Ovary (tissue), 9 donors: ENCODE data around the gene ZBTB7B. TPM values are rescaled to one million over a fixed set of nuclear protein-coding genes. Genes with fewer than 3 reads are reported as not detected.

Experiments
- DNase-seq, 5 donors: peaks; one replicate each; pipeline ENCODE4 v3.0.0-alpha.2; 2019 to 2020
- H3K27ac ChIP-seq, 2 donors: fragments of 200-600 bp; one replicate each; pipeline versions ENCODE4 v1.5.1 to v1.8.0; 2019 to 2022
- H3K27me3 ChIP-seq: fragments of 200-600 bp; one replicate; pipeline ENCODE4 v1.8.0; 2022
- H3K36me3 ChIP-seq: fragments of 200-600 bp; sonication (generic); one replicate; pipeline ENCODE4 v1.5.1; 2019
- H3K4me1 ChIP-seq: one replicate; pipeline ENCODE4 v1.8.1; 2013; ENCODE audit warnings: mild to moderate bottlenecking, moderate library complexity; ENCODE audit not compliant: insufficient read depth
- H3K4me3 ChIP-seq: fragments of 200-600 bp; sonication (generic); one replicate; pipeline ENCODE4 v1.5.1; 2017
- H3K9me3 ChIP-seq, 2 donors: fragments of 200-600 bp in 1 of 2; sonication (generic) in 1 of 2; one replicate each; pipeline versions ENCODE4 v1.5.1 to v1.8.1; 2013 to 2019; ENCODE audit warnings: mild to moderate bottlenecking in 1 of 2, moderate library complexity in 1 of 2
- EP300 ChIP-seq: sonication (generic); formaldehyde crosslinking; IDR thresholded peaks from one replicate; pipeline ENCODE4 v1.6.1; 2017; ENCODE audit warnings: antibody characterized with exemption
- POLR2A ChIP-seq: fragments of 450-650 bp; IDR thresholded peaks from one replicate; pipeline ENCODE4 v1.6.1; 2017; ENCODE audit warnings: antibody characterized with exemption, mild to moderate bottlenecking, moderate library complexity
- WGBS, 3 donors: extraction: QIAGEN DNeasy Blood & Tissue Kit in 1 of 3; methylation state at CpG; one replicate each; pipeline versions ENCODE4 v1.1.5 to v1.1.7; 2013 to 2017; 5-methylcytosine and 5-hydroxymethylcytosine counted together
- intact Hi-C, 4 donors: fragments of 100-400 bp; cut with DNase I; formaldehyde crosslinking; loops; one replicate each; pipeline versions ENCODE4 v1.11.0 to v1.15.1; 2022 to 2023
- polyA plus RNA-seq, 2 donors: library from polyadenylated mRNA; stranded (reverse); fragments of 200-250 nt in 1 of 2; fragments of 350-450 nt in 1 of 2; fragmentation: Illumina TruSeq in 1 of 2; extraction: RNeasy Lipid Tissue Mini Kit (QIAGEN cat#74804) in 1 of 2; gene quantifications; one replicate each; pipeline ENCODE4 v1.2.3, GENCODE V29; 2013 to 2014
- total RNA-seq, 7 donors: library from RNA; depleted of rRNA in 2 of 7; stranded (reverse); fragments of >200 nt in 2 of 7; fragmentation: NEBNext Ultra II Directional in 3 of 7; extraction: Animal tissue kit (Norgen Biotek cat#: 25700) in 3 of 7; gene quantifications; one replicate each; pipeline versions ENCODE4 v1.1.0 to v1.2.4, GENCODE V29; 2016 to 2023
- TF ChIP-seq, protein P1 (sequence below), 3 donors: fragments of 450-650 bp in 2 of 3; fragments of 200-600 bp in 1 of 3; IDR thresholded peaks; one replicate each; pipeline versions ENCODE4 v1.5.1 to v1.8.0; 2016 to 2022; ENCODE audit warnings: antibody characterized with exemption in 3 of 3, mild to moderate bottlenecking in 1 of 3
- donor health status: DM: no; HTN: no; CAD: no; lungs with moderate emphysema.
- donor health status: DM: no; HTN: no; CAD: no.
- donor health status: Bipolar disorder and iron deficiency.
- donor health status: DM: yes; HTN: yes; CAD: no.
- donor health status: DM: no; HTN: no; CAD: no.
- donor health status: DM: yes; HTN: yes; CAD: no.

The ZBTB7B gene
- total and polyA plus RNA-seq, 9 donors = 3.6 to 45.5 (median 28.9) TPM

GRCh38 chr1:154998201-154998780 lies 4.3 kb upstream of the ZBTB7B start:
- Histone ChIP-seq H3K4me1 (no peaks in the 10 kb centered on the region), H3K4me3 (no peak overlapping the region), H3K27ac (peak overlapping the region in 1 of 2 donors; percentile 94), H3K36me3 (no peaks in the 10 kb centered on the region), H3K27me3 (no peaks in the 10 kb centered on the region), H3K9me3 (no peaks in the 10 kb centered on the region)
- 64 to 73% (median 69%) methylated on average over 16 of the region's 16 CpGs for WGBS, 3 donors
- TF ChIP-seq EP300 = no peak
- no peak for TF ChIP-seq POLR2A
- TF ChIP-seq, protein P1, sequence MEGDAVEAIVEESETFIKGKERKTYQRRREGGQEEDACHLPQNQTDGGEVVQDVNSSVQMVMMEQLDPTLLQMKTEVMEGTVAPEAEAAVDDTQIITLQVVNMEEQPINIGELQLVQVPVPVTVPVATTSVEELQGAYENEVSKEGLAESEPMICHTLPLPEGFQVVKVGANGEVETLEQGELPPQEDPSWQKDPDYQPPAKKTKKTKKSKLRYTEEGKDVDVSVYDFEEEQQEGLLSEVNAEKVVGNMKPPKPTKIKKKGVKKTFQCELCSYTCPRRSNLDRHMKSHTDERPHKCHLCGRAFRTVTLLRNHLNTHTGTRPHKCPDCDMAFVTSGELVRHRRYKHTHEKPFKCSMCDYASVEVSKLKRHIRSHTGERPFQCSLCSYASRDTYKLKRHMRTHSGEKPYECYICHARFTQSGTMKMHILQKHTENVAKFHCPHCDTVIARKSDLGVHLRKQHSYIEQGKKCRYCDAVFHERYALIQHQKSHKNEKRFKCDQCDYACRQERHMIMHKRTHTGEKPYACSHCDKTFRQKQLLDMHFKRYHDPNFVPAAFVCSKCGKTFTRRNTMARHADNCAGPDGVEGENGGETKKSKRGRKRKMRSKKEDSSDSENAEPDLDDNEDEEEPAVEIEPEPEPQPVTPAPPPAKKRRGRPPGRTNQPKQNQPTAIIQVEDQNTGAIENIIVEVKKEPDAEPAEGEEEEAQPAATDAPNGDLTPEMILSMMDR (IDR thresholded peaks at IDR 0.05) = no peak
- intact Hi-C loops = loop anchor here in 2 of 4 donors (5.0 kb wide), 1 partner anchor 36 kb away; the partner anchor contains the start of gene PYGO2 (in 2 of the 2)
- DNase-seq = peak in 1 of 5 donors; percentile 31

GRCh38 chr1:154998818-154999570 lies 3.6 kb upstream of the ZBTB7B start:
- peak; percentile 69 to 82 (median 80) for DNase-seq
- no peak for TF ChIP-seq EP300
- TF ChIP-seq, protein P1 (IDR thresholded peaks at IDR 0.05) = peak; percentile 73 to 86 (median 82)
- Histone ChIP-seq H3K27ac (peak overlapping the region; percentile 81 to 94), H3K4me1 (no peaks in the 10 kb centered on the region), H3K36me3 (no peaks in the 10 kb centered on the region), H3K9me3 (no peaks in the 10 kb centered on the region), H3K27me3 (no peaks in the 10 kb centered on the region), H3K4me3 (peak overlapping the region; percentile 82)
- intact Hi-C loops = loop anchor here in 2 of 4 donors (5.0 kb wide), 1 partner anchor 37 kb away; the partner anchor contains the start of gene PYGO2 (in 2 of the 2)
- 10 to 12% (median 11%) methylated on average over 38 to 40 of the region's 40 CpGs for WGBS, 3 donors

- TF ChIP-seq POLR2A (no peak), EP300 (no peak)
- TF ChIP-seq, protein P1 (IDR thresholded peaks at IDR 0.05) = no peak
- peaks cover 7% of the 10 kb centered on the region for H3K4me1 ChIP-seq
- WGBS, 3 donors = 1 to 2% (median 1%) methylated on average over 43 to 50 of the region's 50 CpGs
- H3K4me3 ChIP-seq = peak overlapping the region; percentile 82
- DNase-seq = peak in 3 of 5 donors; percentile 57 to 69 (median 66)
- intact Hi-C loops = loop anchor here (2.0 to 5.0 kb wide), 3 partner anchors 25 to 42 kb away; partner anchors contain the start of genes PYGO2 (in 3 of the 4), CKS1B (in 1 of the 4) and PBXIP1 (in 1 of the 4)
- H3K9me3 ChIP-seq = no peaks in the 10 kb centered on the region
- no peaks in the 10 kb centered on the region for H3K27me3 ChIP-seq
- H3K27ac ChIP-seq = peak overlapping the region; percentile 94 to 95
- H3K36me3 ChIP-seq = no peaks in the 10 kb centered on the region
Measured at GRCh38 chr1:154999571-155000410, 2.8 kb upstream of the ZBTB7B start.

DNA sequence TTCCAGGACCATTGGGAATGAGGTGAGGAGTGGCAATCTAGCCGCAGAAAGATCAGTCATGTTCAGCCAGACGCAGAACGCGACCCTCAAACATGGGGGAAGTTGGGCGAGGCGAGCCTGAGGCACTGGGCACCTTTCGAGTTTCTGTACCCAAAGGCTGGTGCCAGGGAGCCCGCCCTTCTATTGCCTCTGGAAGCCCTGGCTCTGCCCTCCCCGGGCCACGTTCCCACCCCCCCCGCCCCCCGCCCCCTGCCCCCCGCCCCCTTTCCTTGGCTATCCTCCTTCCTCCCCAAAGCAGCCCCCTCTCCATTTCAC lies 2.2 kb upstream of the ZBTB7B start:
- Histone ChIP-seq H3K36me3 (no peaks in the 10 kb centered on the region), H3K9me3 (no peaks in the 10 kb centered on the region), H3K27me3 (no peaks in the 10 kb centered on the region), H3K4me3 (peak overlapping the region; percentile 82), H3K27ac (peak overlapping the region; percentile 94 to 95), H3K4me1 (peaks cover 10% of the 10 kb centered on the region)
- intact Hi-C loops = loop anchor here in 3 of 4 donors (2.0 to 5.0 kb wide), 3 partner anchors 26 to 43 kb away; partner anchors contain the start of genes CKS1B (in 1 of the 3), PBXIP1 (in 1 of the 3) and PYGO2 (in 1 of the 3)
- no peak for TF ChIP-seq EP300
- TF ChIP-seq POLR2A = no peak
- TF ChIP-seq, protein P1 (IDR thresholded peaks at IDR 0.05) = no peak
- DNase-seq = no peak
- 0 to 1% (median 0%) methylated on average over 12 to 13 of the region's 13 CpGs for WGBS, 3 donors
